GM12891 (cell line): ENCODE data around the gene RAMP3.

Experiments used
- POLR2A ChIP-seq: IDR thresholded peaks from 2 replicates; pipeline ENCODE4 v1.6.1; 2011; ENCODE audit warnings: low read depth, low read length, control low read depth
- POLR2AphosphoS5 ChIP-seq: IDR thresholded peaks from 2 replicates; pipeline ENCODE4 v1.6.1; 2011; ENCODE audit warnings: low read depth, low read length, control low read depth
- SPI1 ChIP-seq: IDR thresholded peaks from 2 replicates; pipeline ENCODE4 v1.6.1; 2011; ENCODE audit warnings: low read depth, low read length, control low read depth
- TAF1 ChIP-seq: IDR thresholded peaks from 2 replicates; pipeline ENCODE4 v1.6.1; 2011; ENCODE audit warnings: low read depth, low read length, control low read depth

DNA sequence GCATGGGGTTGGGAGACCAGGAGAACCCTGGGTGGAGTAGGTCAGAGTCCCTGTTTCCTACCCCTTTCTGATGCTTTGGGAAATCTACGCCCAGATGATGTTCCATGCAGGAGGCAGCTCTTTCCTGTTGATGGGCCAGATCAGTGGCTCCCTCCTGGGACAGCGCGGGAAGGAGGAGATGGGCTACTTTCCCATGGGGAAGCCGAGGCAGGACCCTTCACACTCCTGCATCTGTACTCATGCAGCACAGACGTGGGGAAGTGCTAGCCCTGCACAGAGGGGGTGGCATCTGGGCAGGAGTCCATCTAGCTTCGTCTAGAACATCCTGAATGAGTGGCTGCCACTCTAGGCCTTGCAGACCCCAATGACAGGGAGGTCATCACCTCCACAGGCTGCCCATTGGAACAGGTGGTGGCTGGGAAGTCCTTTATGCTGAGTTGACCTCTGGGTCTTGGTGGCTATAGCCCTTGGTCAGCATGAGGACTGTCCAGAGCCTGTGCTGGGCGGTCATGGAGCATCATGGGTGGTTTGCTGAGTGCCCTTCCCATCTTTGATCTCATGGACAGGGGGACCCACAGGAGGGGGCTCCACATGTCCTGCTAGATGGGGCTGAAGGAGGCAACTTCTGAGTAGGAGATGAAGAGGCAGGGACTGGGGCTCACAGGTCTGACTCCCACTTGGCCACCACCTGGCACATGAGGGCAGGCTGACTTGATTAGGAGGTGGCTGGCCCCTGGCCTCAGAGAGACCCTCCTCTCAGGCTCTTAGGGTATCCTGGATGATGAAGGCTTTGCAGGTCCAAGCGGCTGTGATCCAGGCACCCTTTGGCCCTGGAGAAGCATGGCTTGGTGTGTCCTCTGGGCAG is 24.6 kb downstream of the RAMP3 start:
- TF ChIP-seq POLR2A: no peak
- TF ChIP-seq POLR2AphosphoS5: no peak
- no peak for TF ChIP-seq TAF1
- TF ChIP-seq SPI1: no peak
